Sigmoid colon (tissue), 7 donors: Measurements from ENCODE around the gene RALY. TPM values are rescaled to one million over a fixed set of nuclear protein-coding genes. Genes with fewer than 3 reads are reported as not detected.

Experiments
- DNase-seq: peaks from one replicate; pipeline ENCODE4 v3.0.0-alpha.2; 2019
- H3K27ac ChIP-seq, 4 donors: fragments of 200-600 bp; sonication (generic); one replicate each; pipeline ENCODE4 v1.5.1; 2016 to 2019; ENCODE audit warnings: mild to moderate bottlenecking in 1 of 4
- H3K27me3 ChIP-seq, 3 donors: fragments of 200-600 bp; sonication (generic); one replicate each; pipeline ENCODE4 v1.5.1; 2019; ENCODE audit warnings: mild to moderate bottlenecking in 1 of 3
- H3K36me3 ChIP-seq, 4 donors: fragments of 200-600 bp; sonication (generic); one replicate each; pipeline ENCODE4 v1.5.1; 2016 to 2019
- H3K4me1 ChIP-seq, 4 donors: fragments of 200-600 bp; sonication (generic); one replicate each; pipeline ENCODE4 v1.5.1; 2017 to 2019
- H3K4me3 ChIP-seq, 4 donors: fragments of 200-600 bp; sonication (generic); one replicate each; pipeline ENCODE4 v1.5.1; 2017 to 2019; ENCODE audit warnings: mild to moderate bottlenecking in 2 of 4, moderate library complexity in 1 of 4
- H3K9me3 ChIP-seq, 4 donors: fragments of 200-600 bp in 3 of 4; sonication (generic) in 3 of 4; one replicate each; pipeline versions ENCODE4 v1.5.1 to v1.6.1; 2013 to 2019
- EP300 ChIP-seq, 4 donors: sonication (generic); formaldehyde crosslinking; IDR thresholded peaks; one replicate each; pipeline ENCODE4 v1.6.1; 2017; ENCODE audit warnings: antibody characterized with exemption in 4 of 4
- POLR2A ChIP-seq, 2 donors: fragments of 450-650 bp; IDR thresholded peaks; one replicate each; pipeline ENCODE4 v1.6.1; 2016; ENCODE audit warnings: antibody characterized with exemption in 2 of 2, mild to moderate bottlenecking in 2 of 2, moderate library complexity in 2 of 2
- POLR2AphosphoS5 ChIP-seq, 4 donors: sonication (generic); formaldehyde crosslinking; IDR thresholded peaks; one replicate each; pipeline ENCODE4 v1.6.1; 2017; ENCODE audit warnings: antibody characterized with exemption in 4 of 4
- WGBS, 2 donors: extraction: QIAGEN DNeasy Blood & Tissue Kit; methylation state at CpG; one replicate each; pipeline ENCODE4 v1.1.7; 2013; 5-methylcytosine and 5-hydroxymethylcytosine counted together
- intact Hi-C: fragments of 100-400 bp; cut with DNase I; formaldehyde crosslinking; loops from one replicate; pipeline ENCODE4 v1.15.1; 2023
- polyA plus RNA-seq, 3 donors: library from polyadenylated mRNA; stranded (reverse); fragments of 200-250 nt; gene quantifications; one replicate each; pipeline ENCODE4 v1.2.3, GENCODE V29; 2013
- total RNA-seq, 4 donors: library from RNA; depleted of rRNA; stranded (reverse); fragments of >200 nt; gene quantifications; one replicate each; pipeline ENCODE4 v1.1.0, GENCODE V29; 2016
- TF ChIP-seq, protein P1 (sequence below), 4 experiments: fragments of 450-650 bp in 3 of 4; fragments of 200-600 bp in 1 of 4; IDR thresholded peaks; one replicate each; pipeline ENCODE4 v1.5.1; 2016 to 2019; ENCODE audit warnings: antibody characterized with exemption in 4 of 4, mild to moderate bottlenecking in 3 of 4, moderate library complexity in 2 of 4
- donor health status: healthy with polysubstance abuse.
- donor health status: Bipolar disorder and iron deficiency.
- donor health status: healthy.

The RALY gene
- total and polyA plus RNA-seq, 7 donors: 75.1 to 233 (median 94.5) TPM

GRCh38 chr20:34096699-34097444 is 103.2 kb downstream of the RALY start:
- TF ChIP-seq, protein P1, sequence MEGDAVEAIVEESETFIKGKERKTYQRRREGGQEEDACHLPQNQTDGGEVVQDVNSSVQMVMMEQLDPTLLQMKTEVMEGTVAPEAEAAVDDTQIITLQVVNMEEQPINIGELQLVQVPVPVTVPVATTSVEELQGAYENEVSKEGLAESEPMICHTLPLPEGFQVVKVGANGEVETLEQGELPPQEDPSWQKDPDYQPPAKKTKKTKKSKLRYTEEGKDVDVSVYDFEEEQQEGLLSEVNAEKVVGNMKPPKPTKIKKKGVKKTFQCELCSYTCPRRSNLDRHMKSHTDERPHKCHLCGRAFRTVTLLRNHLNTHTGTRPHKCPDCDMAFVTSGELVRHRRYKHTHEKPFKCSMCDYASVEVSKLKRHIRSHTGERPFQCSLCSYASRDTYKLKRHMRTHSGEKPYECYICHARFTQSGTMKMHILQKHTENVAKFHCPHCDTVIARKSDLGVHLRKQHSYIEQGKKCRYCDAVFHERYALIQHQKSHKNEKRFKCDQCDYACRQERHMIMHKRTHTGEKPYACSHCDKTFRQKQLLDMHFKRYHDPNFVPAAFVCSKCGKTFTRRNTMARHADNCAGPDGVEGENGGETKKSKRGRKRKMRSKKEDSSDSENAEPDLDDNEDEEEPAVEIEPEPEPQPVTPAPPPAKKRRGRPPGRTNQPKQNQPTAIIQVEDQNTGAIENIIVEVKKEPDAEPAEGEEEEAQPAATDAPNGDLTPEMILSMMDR (IDR thresholded peaks at IDR 0.05): no peak
- no peak for TF ChIP-seq POLR2AphosphoS5 (IDR thresholded peaks at IDR 0.05)
- TF ChIP-seq POLR2A (IDR thresholded peaks at IDR 0.05): no peak
- TF ChIP-seq EP300 (IDR thresholded peaks at IDR 0.05): no peak
- WGBS, 2 donors: 86 to 92% methylated on average over 9 of the region's 9 CpGs
- Histone ChIP-seq H3K27ac (no peak overlapping the region), H3K9me3 (no peaks in the 10 kb centered on the region), H3K27me3 (no peaks in the 10 kb centered on the region), H3K36me3 (peaks cover 22 to 98% (median 51%) of the 10 kb centered on the region in 4 donors), H3K4me1 (no peaks in the 10 kb centered on the region), H3K4me3 (no peak overlapping the region)
- intact Hi-C loops: no loop called here
- no peak for DNase-seq

GRCh38 chr20:34098570-34098969 is 104.9 kb downstream of the RALY start:
- Histone ChIP-seq H3K4me1 (no peaks in the 10 kb centered on the region), H3K27me3 (no peaks in the 10 kb centered on the region), H3K9me3 (no peaks in the 10 kb centered on the region), H3K36me3 (peaks cover 27 to 98% (median 55%) of the 10 kb centered on the region in 4 donors), H3K27ac (no peak overlapping the region), H3K4me3 (no peak overlapping the region)
- intact Hi-C loops: no loop called here
- WGBS, 2 donors: 84 to 85% methylated on average over 3 of the region's 3 CpGs
- no peak for DNase-seq
- no peak for TF ChIP-seq POLR2AphosphoS5 (IDR thresholded peaks at IDR 0.05)
- TF ChIP-seq, protein P1 (IDR thresholded peaks at IDR 0.05): no peak
- no peak for TF ChIP-seq EP300 (IDR thresholded peaks at IDR 0.05)
- TF ChIP-seq POLR2A (IDR thresholded peaks at IDR 0.05): no peak

DNA sequence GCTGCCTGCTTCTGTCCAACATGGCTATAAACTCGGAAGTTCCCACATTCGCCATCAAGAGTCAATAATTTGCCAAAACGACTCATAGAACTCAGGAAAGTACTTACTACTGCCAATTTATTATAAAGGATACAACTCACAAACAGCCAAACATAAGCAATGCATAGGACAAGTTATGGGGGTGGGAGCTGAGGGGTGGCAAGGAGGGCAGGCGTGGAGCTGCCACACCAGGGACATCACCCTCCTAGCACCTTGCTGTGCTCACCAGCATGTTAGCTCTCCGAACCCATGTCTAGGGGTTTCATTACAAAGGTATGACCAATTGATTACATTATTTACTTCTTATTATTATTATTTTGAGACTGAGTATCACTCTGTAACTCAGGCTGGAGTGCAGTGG is 106.0 kb downstream of the RALY start:
- H3K36me3 ChIP-seq: peaks cover 27 to 98% (median 60%) of the 10 kb centered on the region in 4 donors
- intact Hi-C loops: no loop called here
- no peaks in the 10 kb centered on the region for H3K9me3 ChIP-seq
- H3K27ac ChIP-seq: no peak overlapping the region
- no peak for DNase-seq
- WGBS, 2 donors: 73 to 86% methylated on average over 5 of the region's 5 CpGs
- no peaks in the 10 kb centered on the region for H3K27me3 ChIP-seq
- no peak overlapping the region for H3K4me3 ChIP-seq
- no peak for TF ChIP-seq EP300 (IDR thresholded peaks at IDR 0.05)
- TF ChIP-seq POLR2A (IDR thresholded peaks at IDR 0.05): no peak
- TF ChIP-seq, protein P1 (IDR thresholded peaks at IDR 0.05): no peak
- TF ChIP-seq POLR2AphosphoS5 (IDR thresholded peaks at IDR 0.05): no peak
- no peaks in the 10 kb centered on the region for H3K4me1 ChIP-seq

- no peak for TF ChIP-seq POLR2A (IDR thresholded peaks at IDR 0.05)
- TF ChIP-seq POLR2AphosphoS5 (IDR thresholded peaks at IDR 0.05): no peak
- TF ChIP-seq, protein P1 (IDR thresholded peaks at IDR 0.05): no peak
- no peak for TF ChIP-seq EP300 (IDR thresholded peaks at IDR 0.05)
- no peak for DNase-seq
- Histone ChIP-seq H3K9me3 (no peaks in the 10 kb centered on the region), H3K27me3 (no peaks in the 10 kb centered on the region), H3K4me3 (no peak overlapping the region), H3K4me1 (peaks cover 0 to 3% (median 0%) of the 10 kb centered on the region in 4 donors), H3K27ac (no peak overlapping the region), H3K36me3 (peaks cover 24 to 97% (median 60%) of the 10 kb centered on the region in 4 donors)
- intact Hi-C loops: no loop called here
- 16 to 59% methylated on average over 3 of the region's 3 CpGs for WGBS, 2 donors
These were observed 106.9 kb downstream of the RALY start for GRCh38 chr20:34100576-34100975.
